Measurements from ENCODE around the gene PIGT. TPM values are rescaled to one million over a fixed set of nuclear protein-coding genes. Genes with fewer than 3 reads are reported as not detected.

Gene PIGT
- total and polyA plus RNA-seq, 2 of the 13 experiments (the other 11 are each of a cell fraction or from before 2014, with no cell fraction given): 65.9 to 74.1 TPM

GRCh38 chr20:45368221-45368980, 47.5 kb upstream of the PIGT start:
- no peaks in the 10 kb centered on the region for H3K9me3 ChIP-seq (ENCODE audit: low read length)
- CTCF ChIA-PET (ENCODE audit: low intra/inter-chr PET ratio, low total read pairs): no interaction called here
- peaks cover 12% of the 10 kb centered on the region for H3K79me2 ChIP-seq (ENCODE audit: insufficient read depth, low read length)
- WGBS (ENCODE audit: low lambda C conversion rate): 86% methylated on average over 6 of the region's 6 CpGs
- in situ Hi-C loops (cut with HindIII; ENCODE audit: extremely low pct_ligation_motif_present, low pct_unique_long_range_greater_than_20kb): no loop called here
- peaks cover 4% of the 10 kb centered on the region; the same call in 1 of the 2 replicates for H4K20me1 ChIP-seq (ENCODE audit: insufficient read depth, low read length)
- H3K4me3 ChIP-seq (replicated peaks in 1 of 3; ENCODE audit: insufficient read depth in 1 of 3, low read depth in 2 of 3, low read length in 3 of 3): no peak overlapping the region
- intact Hi-C loops (cut with micrococcal nuclease; ENCODE audit: unreplicated experiment): no loop called here
- H3K27ac ChIP-seq (ENCODE audit: extremely low read length, insufficient read depth, low read length): no peak overlapping the region
- no peak overlapping the region for H3K9ac ChIP-seq (ENCODE audit: insufficient read depth, low read depth, low read length)
- H3K4me2 ChIP-seq (ENCODE audit: low read depth, low read length): no peak overlapping the region
- no peaks in the 10 kb centered on the region; a peak in 1 of 5 replicates for H3K27me3 ChIP-seq (ENCODE audit: control insufficient read depth in 1 of 2, insufficient read depth in 2 of 2, low read length in 2 of 2)
- FAIRE-seq: no peak
- no peak for ATAC-seq
- TF ChIP-seq BHLHE40 (IDR thresholded peaks at IDR 0.05; ENCODE audit: low read length) (peak; percentile 28; the same call in 1 of the 2 replicates), POLR2AphosphoS2 (IDR thresholded peaks at IDR 0.05; ENCODE audit: low read depth, low read length) (0 out of 2 replicates have a peak, but pooled peaks have one; percentile 68), ZNF678 (CRISPR knock-in tag; IDR thresholded peaks at IDR 0.05) (no peak), POLR2A (IDR thresholded peaks at IDR 0.05; ENCODE audit: insufficient read depth in 1 of 2, low read depth in 2 of 2, low read length in 2 of 2) (peak in 1 of 2 experiments; percentile 33; a peak in 1 of 4 replicates)
- TF ChIP-seq, protein P1, sequence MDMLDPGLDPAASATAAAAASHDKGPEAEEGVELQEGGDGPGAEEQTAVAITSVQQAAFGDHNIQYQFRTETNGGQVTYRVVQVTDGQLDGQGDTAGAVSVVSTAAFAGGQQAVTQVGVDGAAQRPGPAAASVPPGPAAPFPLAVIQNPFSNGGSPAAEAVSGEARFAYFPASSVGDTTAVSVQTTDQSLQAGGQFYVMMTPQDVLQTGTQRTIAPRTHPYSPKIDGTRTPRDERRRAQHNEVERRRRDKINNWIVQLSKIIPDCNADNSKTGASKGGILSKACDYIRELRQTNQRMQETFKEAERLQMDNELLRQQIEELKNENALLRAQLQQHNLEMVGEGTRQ (IDR thresholded peaks at IDR 0.05; ENCODE audit: low read depth, low read length): peak; percentile 40; the same call in 1 of the 2 replicates
- TF ChIP-seq, protein P1 (CRISPR knock-in tag; IDR thresholded peaks at IDR 0.05; ENCODE audit: borderline replicate concordance): no peak
- TF ChIP-seq, protein P2, sequence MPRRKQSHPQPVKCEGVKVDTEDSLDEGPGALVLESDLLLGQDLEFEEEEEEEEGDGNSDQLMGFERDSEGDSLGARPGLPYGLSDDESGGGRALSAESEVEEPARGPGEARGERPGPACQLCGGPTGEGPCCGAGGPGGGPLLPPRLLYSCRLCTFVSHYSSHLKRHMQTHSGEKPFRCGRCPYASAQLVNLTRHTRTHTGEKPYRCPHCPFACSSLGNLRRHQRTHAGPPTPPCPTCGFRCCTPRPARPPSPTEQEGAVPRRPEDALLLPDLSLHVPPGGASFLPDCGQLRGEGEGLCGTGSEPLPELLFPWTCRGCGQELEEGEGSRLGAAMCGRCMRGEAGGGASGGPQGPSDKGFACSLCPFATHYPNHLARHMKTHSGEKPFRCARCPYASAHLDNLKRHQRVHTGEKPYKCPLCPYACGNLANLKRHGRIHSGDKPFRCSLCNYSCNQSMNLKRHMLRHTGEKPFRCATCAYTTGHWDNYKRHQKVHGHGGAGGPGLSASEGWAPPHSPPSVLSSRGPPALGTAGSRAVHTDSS (CRISPR knock-in tag; conservative IDR thresholded peaks at IDR 0.05): no peak
- H2AFZ ChIP-seq (ENCODE audit: low read length): no peak overlapping the region
- peaks cover 20 to 32% of the 10 kb centered on the region in 2 experiments for H3K36me3 ChIP-seq (replicated peaks in 1 of 2; ENCODE audit: control insufficient read depth in 1 of 2, insufficient read depth in 2 of 2, low read length in 2 of 2)
- BruUV-seq (replicated peaks): no TSS peak
- POLR2A ChIA-PET: interaction anchor here (2.0 to 29.5 kb wide), 3 partner anchors 25 to 48 kb away, joined by 5 to 1422 read pairs (median 14); partner anchors contain the start of genes PIGT and SDC4
- DNase-seq (ENCODE audit: low spot score): no peak
- peaks cover 31% of the 10 kb centered on the region for H3K4me1 ChIP-seq (ENCODE audit: insufficient read depth, low read length)

Data from HepG2 (cell line).